Activated naive CD4-positive, alpha-beta T cell treated with anti-CD3 and anti-CD28 coated beads for 36 hours (primary cell): ENCODE data around the gene CLASP2. TPM values are rescaled to one million over a fixed set of nuclear protein-coding genes. Genes with fewer than 3 reads are reported as not detected.
A peak's percentile ranks its signal among the peaks of the same experiment; 100 is the strongest.

Experiments
- CTCF ChIA-PET: fragments of 350-600 bp; sonication (Branson Sonifier 250); formaldehyde crosslinking; loops from one replicate; lab custom pipeline; 2021; ENCODE audit warnings: antibody characterized with exemption; lab: Charles Lee
- DNase-seq: peaks from one replicate; pipeline ENCODE4 v3.0.0-alpha.2; 2020
- H3K27ac Mint-ChIP-seq: one replicate; pipeline ENCODE4 v1.8.0; 2021; ENCODE audit warnings: mild to moderate bottlenecking, mixed read lengths
- H3K27me3 Mint-ChIP-seq: one replicate; pipeline ENCODE4 v1.8.0; 2021; ENCODE audit warnings: low read depth, mixed read lengths
- H3K36me3 Mint-ChIP-seq: one replicate; pipeline ENCODE4 v1.8.0; 2021; ENCODE audit warnings: low read depth, mixed read lengths
- H3K4me1 Mint-ChIP-seq: one replicate; pipeline ENCODE4 v1.8.0; 2021; ENCODE audit warnings: low read depth, mixed read lengths
- H3K4me3 Mint-ChIP-seq: one replicate; pipeline ENCODE4 v1.8.0; 2021; ENCODE audit warnings: mild to moderate bottlenecking, moderate library complexity, mixed read lengths
- H3K9me3 Mint-ChIP-seq: one replicate; pipeline ENCODE4 v1.8.0; 2021; ENCODE audit warnings: mixed read lengths
- intact Hi-C: fragments of 100-400 bp; cut with micrococcal nuclease; formaldehyde crosslinking; loops from one replicate; pipeline ENCODE4 v1.15.1; 2023
- total RNA-seq, 2 experiments: library from RNA; stranded (reverse); gene quantifications; one replicate each; pipeline ENCODE4 v1.2.3, GENCODE V29; 2021

Gene CLASP2
- total RNA-seq, 2 experiments from 2014 or later, result 40.4 to 41.4 TPM

DNA sequence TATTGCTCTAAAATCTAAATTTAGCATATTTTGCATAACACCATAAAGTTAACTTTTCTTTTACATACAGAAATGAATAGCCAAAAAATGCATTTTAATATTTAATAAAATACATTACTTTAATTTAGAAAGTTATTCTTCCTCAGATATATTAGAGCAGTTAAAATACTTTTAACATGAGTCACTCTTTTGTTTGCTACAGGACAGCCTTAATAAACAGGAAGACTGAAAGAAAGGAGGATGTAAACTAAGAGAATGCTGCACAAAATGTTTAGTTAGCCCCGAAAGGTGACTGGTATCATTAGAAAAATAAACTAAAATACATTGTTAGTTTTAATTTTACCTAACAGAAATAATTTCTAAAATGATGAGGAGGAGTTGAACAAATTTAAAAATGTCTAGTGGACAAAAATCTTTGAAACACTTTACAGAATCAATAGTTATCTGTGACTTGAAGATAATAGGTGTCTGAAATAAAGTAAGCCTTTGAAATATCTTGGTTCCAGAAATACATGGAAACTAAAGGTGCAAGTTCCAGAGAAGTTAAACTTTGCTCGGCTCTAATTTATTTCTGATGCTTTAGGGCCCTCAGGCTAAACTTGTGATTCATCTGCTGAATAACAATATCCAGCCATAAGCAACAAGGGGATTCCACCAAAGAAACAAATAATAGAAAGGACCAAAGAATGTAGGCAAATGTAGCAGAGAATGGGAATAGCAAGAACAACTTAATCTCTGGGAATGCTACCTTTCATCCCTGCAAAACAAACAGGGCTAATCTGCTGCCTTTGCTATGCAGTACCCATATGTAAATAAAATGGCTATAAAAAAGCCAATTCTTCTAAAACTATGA lies 139.5 kb downstream of the CLASP2 start:
- H3K36me3 Mint-ChIP-seq, result peaks cover 14% of the 10 kb centered on the region
- DNase-seq, result no peak
- no peaks in the 10 kb centered on the region for H3K27me3 Mint-ChIP-seq
- intact Hi-C loops, result no loop called here
- no peaks in the 10 kb centered on the region for H3K9me3 Mint-ChIP-seq
- H3K27ac Mint-ChIP-seq, result no peak overlapping the region
- H3K4me1 Mint-ChIP-seq, result peaks cover 3% of the 10 kb centered on the region
- CTCF ChIA-PET, result no interaction called here
- H3K4me3 Mint-ChIP-seq, result no peak overlapping the region

DNA sequence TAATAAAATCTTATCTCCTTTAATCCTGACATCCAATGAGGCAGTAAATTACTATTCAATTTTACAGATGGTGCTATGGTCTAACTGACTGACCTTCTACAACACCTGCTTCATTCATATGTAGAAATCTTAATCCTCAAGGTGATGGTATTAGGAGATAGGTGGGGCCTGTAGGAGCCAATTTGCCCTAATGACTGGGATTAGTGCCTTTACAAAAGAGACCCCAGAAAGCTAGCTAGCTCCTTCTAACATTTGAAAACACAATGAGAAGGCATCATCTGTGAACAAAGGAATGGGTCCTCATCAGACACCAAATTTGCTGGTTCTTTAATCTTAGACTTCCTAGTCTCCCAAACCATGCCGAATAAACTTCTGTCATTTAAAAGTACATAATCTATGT lies 140.5 kb downstream of the CLASP2 start:
- Mint-ChIP-seq H3K27ac (no peak overlapping the region), H3K36me3 (peaks cover 19% of the 10 kb centered on the region), H3K4me3 (no peak overlapping the region), H3K9me3 (no peaks in the 10 kb centered on the region), H3K4me1 (peaks cover 3% of the 10 kb centered on the region), H3K27me3 (no peaks in the 10 kb centered on the region)
- CTCF ChIA-PET, result no interaction called here
- DNase-seq, result no peak
- intact Hi-C loops, result no loop called here

GRCh38 chr3:33577173-33577572 lies 140.9 kb downstream of the CLASP2 start:
- Mint-ChIP-seq H3K27me3 (no peaks in the 10 kb centered on the region), H3K4me3 (no peak overlapping the region), H3K27ac (peak overlapping the region; percentile 59), H3K9me3 (no peaks in the 10 kb centered on the region), H3K36me3 (peaks cover 19% of the 10 kb centered on the region), H3K4me1 (peaks cover 3% of the 10 kb centered on the region)
- intact Hi-C loops, result no loop called here
- no peak for DNase-seq
- CTCF ChIA-PET, result no interaction called here

DNA sequence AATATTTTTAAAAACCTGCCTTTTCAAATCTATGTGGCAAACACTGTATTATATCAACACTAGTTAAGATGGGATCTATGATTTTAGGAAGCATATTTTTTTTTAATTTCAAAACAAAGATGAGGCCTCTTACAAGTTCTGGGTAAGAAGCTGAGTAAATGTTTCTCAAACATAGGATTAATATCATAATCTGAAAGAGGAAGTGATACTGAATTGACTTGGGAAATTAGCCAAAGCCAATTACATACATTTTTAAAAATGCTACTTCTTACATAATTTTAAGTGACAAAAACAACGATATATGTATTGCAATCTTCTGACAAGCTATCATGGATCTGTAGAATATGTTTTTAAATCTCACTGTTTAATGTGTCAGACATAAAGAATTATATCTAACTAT lies 142.7 kb downstream of the CLASP2 start:
- Mint-ChIP-seq H3K36me3 (peaks cover 25% of the 10 kb centered on the region), H3K4me1 (no peaks in the 10 kb centered on the region), H3K27me3 (no peaks in the 10 kb centered on the region), H3K4me3 (no peak overlapping the region), H3K9me3 (no peaks in the 10 kb centered on the region), H3K27ac (no peak overlapping the region)
- CTCF ChIA-PET, result no interaction called here
- intact Hi-C loops, result no loop called here
- DNase-seq, result no peak

- no peak for DNase-seq
- H3K4me3 Mint-ChIP-seq, result no peak overlapping the region
- no peak overlapping the region for H3K27ac Mint-ChIP-seq
- peaks cover 17% of the 10 kb centered on the region for H3K36me3 Mint-ChIP-seq
- intact Hi-C loops, result no loop called here
- H3K4me1 Mint-ChIP-seq, result no peaks in the 10 kb centered on the region
- CTCF ChIA-PET, result interaction anchor here (0.9 kb wide), 1 partner anchor 231 kb away, joined by 3 read pairs; no protein-coding TSS in a partner anchor
- no peaks in the 10 kb centered on the region for H3K27me3 Mint-ChIP-seq
- no peaks in the 10 kb centered on the region for H3K9me3 Mint-ChIP-seq
Measured at GRCh38 chr3:33557829-33558228, 160.2 kb downstream of the CLASP2 start.

DNA sequence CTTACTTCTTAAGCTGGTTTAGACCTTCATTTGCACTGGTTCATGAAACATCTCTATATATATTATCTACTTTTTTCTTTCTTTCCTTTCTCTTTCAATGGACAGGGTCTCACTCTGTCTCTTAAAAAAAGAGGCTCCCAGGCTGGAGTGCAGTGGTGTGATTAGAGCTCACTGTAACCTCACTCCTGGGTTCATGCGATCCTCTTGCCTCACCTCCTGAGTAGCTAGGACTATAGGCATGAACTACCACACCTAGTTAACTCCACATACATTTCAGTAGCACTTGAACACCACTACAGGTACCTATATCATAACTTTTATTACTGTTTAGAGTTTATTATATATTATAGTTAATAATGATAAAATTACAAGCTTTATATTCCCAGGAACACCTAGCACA lies 160.8 kb downstream of the CLASP2 start:
- DNase-seq, result no peak
- Mint-ChIP-seq H3K36me3 (peaks cover 19% of the 10 kb centered on the region), H3K4me1 (no peaks in the 10 kb centered on the region), H3K27me3 (no peaks in the 10 kb centered on the region), H3K27ac (no peak overlapping the region), H3K4me3 (no peak overlapping the region), H3K9me3 (no peaks in the 10 kb centered on the region)
- intact Hi-C loops, result no loop called here
- CTCF ChIA-PET, result interaction anchor here (0.9 kb wide), 1 partner anchor 232 kb away, joined by 3 read pairs; no protein-coding TSS in a partner anchor

GRCh38 chr3:33547101-33547500 lies 171.0 kb downstream of the CLASP2 start:
- intact Hi-C loops, result no loop called here
- Mint-ChIP-seq H3K9me3 (peaks cover 8% of the 10 kb centered on the region), H3K4me1 (no peaks in the 10 kb centered on the region), H3K4me3 (no peak overlapping the region), H3K27ac (no peak overlapping the region), H3K36me3 (peaks cover 31% of the 10 kb centered on the region), H3K27me3 (no peaks in the 10 kb centered on the region)
- DNase-seq, result no peak
- CTCF ChIA-PET, result no interaction called here

GRCh38 chr3:33544126-33544525 lies 173.9 kb downstream of the CLASP2 start:
- Mint-ChIP-seq H3K27ac (no peak overlapping the region), H3K27me3 (no peaks in the 10 kb centered on the region), H3K9me3 (peaks cover 6% of the 10 kb centered on the region), H3K4me3 (no peak overlapping the region), H3K36me3 (peaks cover 27% of the 10 kb centered on the region), H3K4me1 (no peaks in the 10 kb centered on the region)
- intact Hi-C loops, result no loop called here
- CTCF ChIA-PET, result no interaction called here
- DNase-seq, result no peak

DNA sequence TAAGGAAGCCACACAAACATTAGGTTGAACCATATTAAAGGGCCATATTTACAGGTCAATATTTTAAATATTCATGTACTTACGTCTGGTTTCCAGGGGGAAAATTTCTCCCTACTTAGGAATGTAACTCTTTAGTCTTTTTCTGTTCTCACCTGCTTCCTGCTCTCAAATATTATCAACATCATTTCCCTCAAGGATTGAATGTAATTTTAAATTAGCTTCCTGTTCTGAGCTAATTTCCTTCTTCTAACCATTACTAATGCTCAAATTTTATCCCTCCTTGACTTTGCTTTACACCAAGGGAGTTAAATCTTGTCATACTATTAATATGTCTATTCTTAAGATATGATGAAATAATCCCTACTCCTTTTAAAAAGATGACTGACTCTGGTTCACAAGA lies 174.5 kb downstream of the CLASP2 start:
- no peaks in the 10 kb centered on the region for H3K4me1 Mint-ChIP-seq
- H3K27me3 Mint-ChIP-seq, result no peaks in the 10 kb centered on the region
- intact Hi-C loops, result no loop called here
- no peak overlapping the region for H3K4me3 Mint-ChIP-seq
- peaks cover 22% of the 10 kb centered on the region for H3K36me3 Mint-ChIP-seq
- no peak for DNase-seq
- peaks cover 2% of the 10 kb centered on the region for H3K9me3 Mint-ChIP-seq
- no peak overlapping the region for H3K27ac Mint-ChIP-seq
- CTCF ChIA-PET, result no interaction called here

DNA sequence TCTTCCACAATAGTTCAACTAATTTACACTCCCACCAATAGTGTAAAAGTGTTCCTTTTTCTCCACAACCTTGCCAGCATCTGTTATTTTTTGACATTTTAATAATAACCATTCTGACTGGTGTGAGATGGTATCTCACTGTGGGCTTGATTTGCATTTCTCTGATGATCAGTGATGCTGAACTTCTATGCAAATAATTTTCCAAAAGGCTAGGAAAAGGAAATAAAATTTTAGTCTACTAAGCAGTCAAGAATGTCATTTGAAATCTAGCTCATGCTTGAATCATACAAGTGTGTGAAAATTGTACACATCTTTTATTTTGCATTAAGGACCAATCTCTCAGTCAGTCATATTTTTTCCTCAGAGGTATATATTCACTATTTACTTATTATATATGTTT lies 176.1 kb downstream of the CLASP2 start:
- no peaks in the 10 kb centered on the region for H3K4me1 Mint-ChIP-seq
- H3K36me3 Mint-ChIP-seq, result peaks cover 15% of the 10 kb centered on the region
- CTCF ChIA-PET, result no interaction called here
- no peaks in the 10 kb centered on the region for H3K27me3 Mint-ChIP-seq
- no peaks in the 10 kb centered on the region for H3K9me3 Mint-ChIP-seq
- no peak for DNase-seq
- H3K4me3 Mint-ChIP-seq, result no peak overlapping the region
- intact Hi-C loops, result no loop called here
- H3K27ac Mint-ChIP-seq, result no peak overlapping the region

DNA sequence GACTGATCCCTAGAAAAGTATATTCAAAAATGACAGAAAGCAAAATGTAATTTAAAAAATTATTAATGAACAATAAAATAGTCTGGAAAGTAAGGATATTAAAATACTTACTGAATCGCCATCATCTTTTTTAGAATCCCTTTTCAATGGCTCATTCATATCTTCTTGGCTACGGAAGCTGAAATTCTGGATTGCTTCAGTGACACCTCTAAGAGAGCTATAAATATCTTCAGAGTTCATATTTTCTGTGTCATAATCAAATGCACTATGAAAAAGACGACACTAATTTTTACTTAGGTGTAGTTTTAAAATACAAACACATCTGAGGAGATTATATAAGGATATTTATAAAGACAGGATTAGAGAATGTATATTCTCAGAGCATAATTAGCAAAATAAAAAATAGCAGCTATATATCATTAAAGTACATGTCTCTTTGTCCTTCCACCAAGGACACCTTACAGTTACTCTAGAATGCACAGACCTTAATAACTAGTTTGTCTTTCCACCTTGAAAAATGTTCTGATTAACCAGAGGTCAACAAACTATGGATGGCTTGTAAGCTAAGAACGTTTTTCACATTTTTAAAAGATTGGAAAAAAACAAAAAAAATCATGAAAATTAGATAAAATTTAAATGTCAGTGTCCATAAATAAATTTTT lies 179.2 kb downstream of the CLASP2 start:
- no peaks in the 10 kb centered on the region for H3K4me1 Mint-ChIP-seq
- peaks cover 25% of the 10 kb centered on the region for H3K36me3 Mint-ChIP-seq
- intact Hi-C loops, result no loop called here
- CTCF ChIA-PET, result interaction anchor here (0.7 kb wide), 2 partner anchors 37 to 64 kb away, joined by 4 read pairs; no protein-coding TSS in a partner anchor
- no peak for DNase-seq
- no peak overlapping the region for H3K27ac Mint-ChIP-seq
- H3K4me3 Mint-ChIP-seq, result no peak overlapping the region
- H3K9me3 Mint-ChIP-seq, result no peaks in the 10 kb centered on the region
- H3K27me3 Mint-ChIP-seq, result no peaks in the 10 kb centered on the region

DNA sequence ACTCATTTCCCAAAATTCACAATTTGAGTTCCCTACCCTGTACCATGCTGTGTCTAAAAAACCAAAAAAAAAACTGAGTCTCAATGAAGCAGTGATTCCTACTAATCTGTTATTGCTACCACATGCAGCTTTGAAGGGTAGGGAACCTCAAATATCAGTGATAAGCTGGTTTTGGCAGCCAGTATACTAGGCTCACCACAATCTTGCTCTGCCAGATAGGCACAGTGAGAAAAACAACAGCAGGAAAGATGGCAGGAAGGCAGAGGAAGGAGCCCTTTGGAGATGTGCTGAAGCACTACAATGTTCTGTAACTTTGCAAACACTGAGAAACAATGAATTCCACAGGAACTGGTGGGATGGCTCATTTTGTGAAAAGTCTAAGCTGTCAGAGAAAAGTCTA lies 180.9 kb downstream of the CLASP2 start:
- no peak overlapping the region for H3K4me3 Mint-ChIP-seq
- intact Hi-C loops, result no loop called here
- peaks cover 28% of the 10 kb centered on the region for H3K36me3 Mint-ChIP-seq
- no peak overlapping the region for H3K27ac Mint-ChIP-seq
- no peaks in the 10 kb centered on the region for H3K9me3 Mint-ChIP-seq
- no peak for DNase-seq
- no peaks in the 10 kb centered on the region for H3K4me1 Mint-ChIP-seq
- H3K27me3 Mint-ChIP-seq, result no peaks in the 10 kb centered on the region
- CTCF ChIA-PET, result interaction anchor here (1.3 kb wide), 1 partner anchor 250 kb away, joined by 4 read pairs; no protein-coding TSS in a partner anchor

DNA sequence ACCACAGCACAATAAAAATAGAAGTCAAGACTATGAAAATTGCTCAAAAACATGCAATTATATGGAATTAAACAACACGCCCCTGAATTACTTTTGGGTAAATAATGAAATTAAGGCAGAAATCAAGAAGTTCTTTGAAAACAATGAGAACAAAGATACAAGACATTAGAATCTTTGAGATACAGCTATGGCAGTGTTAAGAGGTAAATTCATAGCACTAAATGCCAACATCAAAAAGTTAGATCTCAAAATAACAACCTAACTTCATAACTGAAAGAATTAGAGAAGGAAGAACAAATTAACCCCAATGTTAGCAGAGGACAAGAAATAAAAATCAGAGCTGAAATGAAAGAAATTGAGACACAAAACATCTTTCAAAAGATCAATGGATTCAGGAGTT lies 191.3 kb downstream of the CLASP2 start:
- DNase-seq, result no peak
- Mint-ChIP-seq H3K9me3 (peaks cover 25% of the 10 kb centered on the region), H3K4me3 (no peak overlapping the region), H3K27me3 (no peaks in the 10 kb centered on the region), H3K36me3 (peaks cover 66% of the 10 kb centered on the region), H3K4me1 (no peaks in the 10 kb centered on the region), H3K27ac (no peak overlapping the region)
- intact Hi-C loops, result no loop called here
- CTCF ChIA-PET, result no interaction called here
